ENCODE results near the gene IL1RN.

GRCh38 chr2:113160248-113160647, 32.9 kb downstream of the IL1RN start:
- no peak for TF ChIP-seq CTCF (conservative IDR thresholded peaks at IDR 0.05)
- no peak for TF ChIP-seq ZFX (IDR thresholded peaks at IDR 0.05)
